Left ventricle myocardium inferior (tissue), 1 donor: ENCODE measurements around the gene PLBD2. TPM values are rescaled to one million over a fixed set of nuclear protein-coding genes. Genes with fewer than 3 reads are reported as not detected.

ENCODE experiments used
- DNase-seq: peaks from one replicate; pipeline ENCODE4 v3.0.0-alpha.2; 2020
- H3K27ac ChIP-seq: fragments of 200-600 bp; replicated peaks from 2 replicates; pipeline ENCODE4 v1.8.0; 2021
- H3K27me3 ChIP-seq: fragments of 200-600 bp; 2 replicates; pipeline ENCODE4 v1.8.0; 2021; ENCODE audit warnings: low read depth
- H3K36me3 ChIP-seq: fragments of 200-600 bp; 2 replicates; pipeline ENCODE4 v1.8.0; 2021
- H3K4me1 ChIP-seq: fragments of 200-600 bp; 2 replicates; pipeline ENCODE4 v1.8.0; 2021
- H3K4me3 ChIP-seq: fragments of 200-600 bp; 2 replicates; pipeline ENCODE4 v1.8.0; 2021; ENCODE audit warnings: mild to moderate bottlenecking, moderate library complexity
- H3K9me3 ChIP-seq: fragments of 200-600 bp; replicated peaks from 2 replicates; pipeline ENCODE4 v1.8.0; 2021
- CTCF ChIP-seq: fragments of 200-600 bp; IDR thresholded peaks from 2 replicates; pipeline ENCODE4 v1.8.0; 2021; ENCODE audit warnings: antibody characterized with exemption, mild to moderate bottlenecking, borderline replicate concordance
- intact Hi-C: fragments of 100-400 bp; cut with micrococcal nuclease; formaldehyde crosslinking; loops from one replicate; pipeline ENCODE4 v1.11.0; 2022
- total RNA-seq: library from RNA; stranded (reverse); fragmentation: NEBNext Ultra II Directional; extraction: Animal tissue kit (Norgen Biotek cat#: 25700); gene quantifications from one replicate; pipeline ENCODE4 v1.2.1, GENCODE V29; 2021
- donor health status: DM: no; HTN: yes; CAD: no; lungs with severe emphysema.

Gene PLBD2
- total RNA-seq, 1 donor from 2014 or later = 28.9 TPM

- DNase-seq = no peak
- H3K27me3 ChIP-seq = peaks cover 15% of the 10 kb centered on the region
- no peak for TF ChIP-seq CTCF
- intact Hi-C loops = no loop called here
- H3K27ac ChIP-seq = no peak overlapping the region
- H3K36me3 ChIP-seq = no peaks in the 10 kb centered on the region
- no peak overlapping the region for H3K4me3 ChIP-seq
- H3K4me1 ChIP-seq = peaks cover 15% of the 10 kb centered on the region
- H3K9me3 ChIP-seq = no peaks in the 10 kb centered on the region
Observed at GRCh38 chr12:113425960-113426453, 67.6 kb downstream of the PLBD2 start.

GRCh38 chr12:113427882-113428281, 69.5 kb downstream of the PLBD2 start:
- DNase-seq = no peak
- H3K27me3 ChIP-seq = peaks cover 15% of the 10 kb centered on the region
- H3K9me3 ChIP-seq = no peaks in the 10 kb centered on the region
- intact Hi-C loops = no loop called here
- no peak overlapping the region for H3K27ac ChIP-seq
- H3K36me3 ChIP-seq = no peaks in the 10 kb centered on the region
- peaks cover 2% of the 10 kb centered on the region for H3K4me1 ChIP-seq
- H3K4me3 ChIP-seq = no peak overlapping the region
- TF ChIP-seq CTCF = no peak

GRCh38 chr12:113428482-113428881, 70.1 kb downstream of the PLBD2 start:
- TF ChIP-seq CTCF = no peak
- Histone ChIP-seq H3K9me3 (no peaks in the 10 kb centered on the region), H3K4me3 (no peak overlapping the region), H3K36me3 (no peaks in the 10 kb centered on the region), H3K4me1 (no peaks in the 10 kb centered on the region), H3K27ac (no peak overlapping the region), H3K27me3 (peaks cover 15% of the 10 kb centered on the region)
- no peak for DNase-seq
- intact Hi-C loops = no loop called here

- intact Hi-C loops = no loop called here
- no peaks in the 10 kb centered on the region for H3K4me1 ChIP-seq
- no peak for DNase-seq
- no peaks in the 10 kb centered on the region for H3K36me3 ChIP-seq
- no peak for TF ChIP-seq CTCF
- peaks cover 13% of the 10 kb centered on the region for H3K27me3 ChIP-seq
- no peaks in the 10 kb centered on the region for H3K9me3 ChIP-seq
- no peak overlapping the region for H3K4me3 ChIP-seq
- H3K27ac ChIP-seq = no peak overlapping the region
Observed at GRCh38 chr12:113432986-113433385, 74.6 kb downstream of the PLBD2 start.

GRCh38 chr12:113435367-113435766, 77.0 kb downstream of the PLBD2 start:
- Histone ChIP-seq H3K27ac (no peak overlapping the region), H3K27me3 (peaks cover 7% of the 10 kb centered on the region), H3K4me1 (no peaks in the 10 kb centered on the region), H3K9me3 (no peaks in the 10 kb centered on the region), H3K36me3 (no peaks in the 10 kb centered on the region), H3K4me3 (no peak overlapping the region)
- intact Hi-C loops = no loop called here
- DNase-seq = no peak
- TF ChIP-seq CTCF = no peak
